HG02571 (cell line): ENCODE data around the gene SIRT5.
A peak's percentile ranks its signal among the peaks of the same experiment; 100 is the strongest.

Experiments
- ATAC-seq: cut with Tn5 transposase; IDR thresholded peaks from one replicate; pipeline ENCODE4 v1.9.1; 2021; ENCODE audit warnings: mild to moderate bottlenecking, moderate library complexity; ENCODE audit not compliant: unreplicated experiment

The SIRT5 gene

GRCh38 chr6:13550656-13551055, 23.7 kb upstream of the SIRT5 start:
- ATAC-seq = no peak

GRCh38 chr6:13553646-13554045, 20.8 kb upstream of the SIRT5 start:
- ATAC-seq = no peak

GRCh38 chr6:13554929-13555333, 19.5 kb upstream of the SIRT5 start:
- ATAC-seq = no peak

- ATAC-seq = no peak
Observed at GRCh38 chr6:13557841-13558240, 16.6 kb upstream of the SIRT5 start.

GRCh38 chr6:13558718-13559117, 15.7 kb upstream of the SIRT5 start:
- ATAC-seq = no peak

GRCh38 chr6:13559251-13559650, 15.2 kb upstream of the SIRT5 start:
- ATAC-seq = no peak

- ATAC-seq = no peak
Observed at GRCh38 chr6:13559968-13560650, 14.3 kb upstream of the SIRT5 start.

- no peak for ATAC-seq
Observed at GRCh38 chr6:13560651-13561044, 13.8 kb upstream of the SIRT5 start.

- no peak for ATAC-seq
Observed at GRCh38 chr6:13561624-13562267, 12.7 kb upstream of the SIRT5 start.

- no peak for ATAC-seq
Observed at GRCh38 chr6:13563009-13563408, 11.4 kb upstream of the SIRT5 start.

- ATAC-seq = no peak
Observed at GRCh38 chr6:13565921-13566320, 8.5 kb upstream of the SIRT5 start.

GRCh38 chr6:13566500-13566899, 7.9 kb upstream of the SIRT5 start:
- no peak for ATAC-seq

GRCh38 chr6:13568970-13569369, 5.4 kb upstream of the SIRT5 start:
- no peak for ATAC-seq

- no peak for ATAC-seq
Observed at GRCh38 chr6:13572240-13572639, 2.2 kb upstream of the SIRT5 start.

GRCh38 chr6:13572951-13573654, 1.3 kb upstream of the SIRT5 start:
- no peak for ATAC-seq

- ATAC-seq = no peak
Observed at GRCh38 chr6:13573669-13574110, 711 bp upstream of the SIRT5 start.

- ATAC-seq = peak; percentile 79
Observed at GRCh38 chr6:13574149-13574570, 241 bp upstream of the SIRT5 start.

GRCh38 chr6:13575377-13575775, 975 bp downstream of the SIRT5 start:
- ATAC-seq = no peak

GRCh38 chr6:13576017-13576416, 1.6 kb downstream of the SIRT5 start:
- ATAC-seq = no peak

- no peak for ATAC-seq
Observed at GRCh38 chr6:13577926-13578325, 3.5 kb downstream of the SIRT5 start.

- no peak for ATAC-seq
Observed at GRCh38 chr6:13579911-13580310, 5.5 kb downstream of the SIRT5 start.

- ATAC-seq = no peak
Observed at GRCh38 chr6:13581700-13582229, 7.4 kb downstream of the SIRT5 start.
